Measurements from ENCODE around the gene TTC4.

TTC4 gene

DNA sequence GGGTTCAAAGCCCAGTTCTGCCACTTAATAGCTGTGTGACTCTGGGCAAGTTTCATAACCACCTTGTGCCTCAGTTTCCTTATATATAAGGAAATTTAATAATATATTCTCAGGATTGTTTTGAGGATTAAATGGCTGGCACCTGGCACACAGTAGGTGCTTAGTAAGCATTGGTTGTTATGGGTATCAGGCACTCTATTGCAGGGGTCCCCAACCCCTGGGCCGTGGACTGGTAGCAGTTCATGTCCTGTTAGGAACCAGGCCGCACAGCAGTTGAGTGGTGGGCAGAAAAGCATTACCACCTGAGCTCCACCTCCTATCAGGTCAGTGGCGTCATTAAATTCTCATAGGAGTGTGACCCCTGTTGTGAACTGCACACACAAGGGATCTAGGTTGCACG is 30.2 kb downstream of the TTC4 start:
- no peaks in the 10 kb centered on the region for H4K20me1 ChIP-seq (ENCODE audit: insufficient read depth, low read length)
- H3K4me1 ChIP-seq (ENCODE audit: low read length), result no peaks in the 10 kb centered on the region
- no peak overlapping the region for H3K4me2 ChIP-seq (ENCODE audit: low read depth, low read length)
- H3K9me2 ChIP-seq (replicated peaks; ENCODE audit: insufficient read depth, low read length), result no peaks in the 10 kb centered on the region
- no peak overlapping the region for H3K4me3 ChIP-seq (ENCODE audit: low read length)
- H3K36me3 ChIP-seq (replicated peaks; ENCODE audit: insufficient read depth, low read length), result 0 out of 2 replicates have a peak, but pooled peaks cover 4% of the 10 kb centered on the region
- TF ChIP-seq EZH2phosphoT487 (IDR thresholded peaks at IDR 0.05; ENCODE audit: low read length), result no peak
- TF ChIP-seq, protein P1, sequence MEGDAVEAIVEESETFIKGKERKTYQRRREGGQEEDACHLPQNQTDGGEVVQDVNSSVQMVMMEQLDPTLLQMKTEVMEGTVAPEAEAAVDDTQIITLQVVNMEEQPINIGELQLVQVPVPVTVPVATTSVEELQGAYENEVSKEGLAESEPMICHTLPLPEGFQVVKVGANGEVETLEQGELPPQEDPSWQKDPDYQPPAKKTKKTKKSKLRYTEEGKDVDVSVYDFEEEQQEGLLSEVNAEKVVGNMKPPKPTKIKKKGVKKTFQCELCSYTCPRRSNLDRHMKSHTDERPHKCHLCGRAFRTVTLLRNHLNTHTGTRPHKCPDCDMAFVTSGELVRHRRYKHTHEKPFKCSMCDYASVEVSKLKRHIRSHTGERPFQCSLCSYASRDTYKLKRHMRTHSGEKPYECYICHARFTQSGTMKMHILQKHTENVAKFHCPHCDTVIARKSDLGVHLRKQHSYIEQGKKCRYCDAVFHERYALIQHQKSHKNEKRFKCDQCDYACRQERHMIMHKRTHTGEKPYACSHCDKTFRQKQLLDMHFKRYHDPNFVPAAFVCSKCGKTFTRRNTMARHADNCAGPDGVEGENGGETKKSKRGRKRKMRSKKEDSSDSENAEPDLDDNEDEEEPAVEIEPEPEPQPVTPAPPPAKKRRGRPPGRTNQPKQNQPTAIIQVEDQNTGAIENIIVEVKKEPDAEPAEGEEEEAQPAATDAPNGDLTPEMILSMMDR (IDR thresholded peaks at IDR 0.05; ENCODE audit: low read length), result no peak
- TF ChIP-seq EZH2 (optimal IDR thresholded peaks at IDR 0.05; ENCODE audit: low read depth, low read length), result no peak
- no peak overlapping the region for H3K9ac ChIP-seq (ENCODE audit: low read length)
- no peaks in the 10 kb centered on the region for H3F3A ChIP-seq (ENCODE audit: insufficient read depth, low read length)
- H3K9me3 ChIP-seq (replicated peaks; ENCODE audit: insufficient read depth, low read length), result no peaks in the 10 kb centered on the region
- no peaks in the 10 kb centered on the region for H3K27me3 ChIP-seq (replicated peaks; ENCODE audit: insufficient read depth, low read length)
- H3K27ac ChIP-seq (ENCODE audit: low read length), result no peak overlapping the region
- no peak overlapping the region for H2AFZ ChIP-seq (ENCODE audit: low read length)
- no peaks in the 10 kb centered on the region for H3K79me2 ChIP-seq (ENCODE audit: low read length)
- no peak for DNase-seq

DNA sequence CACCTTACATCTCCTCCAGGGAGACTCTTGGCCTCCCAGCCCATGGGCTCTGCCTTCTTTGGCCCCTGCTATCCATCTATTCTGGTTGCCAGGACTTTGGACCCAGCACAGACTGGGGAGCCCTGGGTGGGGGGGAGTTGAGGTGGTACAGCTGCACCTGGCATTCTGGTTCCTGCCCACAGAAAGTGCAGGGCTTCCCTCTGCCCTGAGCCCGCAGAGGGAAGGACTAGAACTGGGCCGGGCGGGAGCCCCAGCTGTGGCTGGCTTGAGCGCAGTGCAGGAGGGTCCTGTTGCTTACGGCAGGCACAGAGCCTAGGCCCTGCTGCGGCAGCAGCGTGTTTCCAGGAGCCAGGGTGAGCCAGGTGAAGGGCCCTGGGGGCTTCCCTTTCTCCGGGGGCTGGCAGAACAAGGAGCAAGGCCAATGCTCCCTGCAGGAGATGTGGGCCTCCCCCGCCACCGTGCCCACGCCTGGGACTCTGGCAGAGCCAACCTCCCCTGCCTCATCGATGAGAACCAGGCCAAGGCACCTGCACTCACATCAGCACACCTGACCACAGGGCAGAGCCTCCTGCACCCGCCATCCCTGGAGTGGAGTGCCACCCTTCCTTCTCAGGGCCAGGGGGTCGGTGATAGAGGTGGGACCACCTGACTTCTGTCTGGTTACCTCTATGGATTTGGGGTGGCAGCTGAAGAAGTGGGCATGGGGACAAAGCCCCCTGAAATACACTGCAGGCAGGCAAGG is 32.6 kb downstream of the TTC4 start:
- no peaks in the 10 kb centered on the region for H3K4me1 ChIP-seq (ENCODE audit: low read length)
- no peak overlapping the region for H2AFZ ChIP-seq (ENCODE audit: low read length)

GRCh38 chr1:54750596-54750995 is 34.9 kb downstream of the TTC4 start:
- H2AFZ ChIP-seq (ENCODE audit: low read length), result no peak overlapping the region
- no peaks in the 10 kb centered on the region for H3K36me3 ChIP-seq (replicated peaks; ENCODE audit: insufficient read depth, low read length)
- no peaks in the 10 kb centered on the region for H3K9me3 ChIP-seq (replicated peaks; ENCODE audit: insufficient read depth, low read length)
- DNase-seq, result no peak
- H3K4me2 ChIP-seq (ENCODE audit: low read depth, low read length), result no peak overlapping the region
- H3K4me1 ChIP-seq (ENCODE audit: low read length), result no peaks in the 10 kb centered on the region
- no peaks in the 10 kb centered on the region for H3F3A ChIP-seq (ENCODE audit: insufficient read depth, low read length)
- TF ChIP-seq EZH2phosphoT487 (IDR thresholded peaks at IDR 0.05; ENCODE audit: low read length), result no peak
- TF ChIP-seq, protein P1 (IDR thresholded peaks at IDR 0.05; ENCODE audit: low read length), result no peak
- no peaks in the 10 kb centered on the region for H3K9me2 ChIP-seq (replicated peaks; ENCODE audit: insufficient read depth, low read length)
- H3K79me2 ChIP-seq (ENCODE audit: low read length), result no peaks in the 10 kb centered on the region
- no peaks in the 10 kb centered on the region for H3K27me3 ChIP-seq (replicated peaks; ENCODE audit: insufficient read depth, low read length)
- no peak overlapping the region for H3K4me3 ChIP-seq (ENCODE audit: low read length)
- H4K20me1 ChIP-seq (ENCODE audit: insufficient read depth, low read length), result no peaks in the 10 kb centered on the region
- no peak overlapping the region for H3K27ac ChIP-seq (ENCODE audit: low read length)
- H3K9ac ChIP-seq (ENCODE audit: low read length), result no peak overlapping the region

More for the DNA sequence above, 32.6 kb downstream of the TTC4 start:
- Histone ChIP-seq H3K4me2 (ENCODE audit: low read depth, low read length) (no peak overlapping the region), H3K9me2 (replicated peaks; ENCODE audit: insufficient read depth, low read length) (no peaks in the 10 kb centered on the region), H3K36me3 (replicated peaks; ENCODE audit: insufficient read depth, low read length) (no peaks in the 10 kb centered on the region), H3K9ac (ENCODE audit: low read length) (no peak overlapping the region), H3K27me3 (replicated peaks; ENCODE audit: insufficient read depth, low read length) (no peaks in the 10 kb centered on the region), H4K20me1 (ENCODE audit: insufficient read depth, low read length) (no peaks in the 10 kb centered on the region), H3K27ac (ENCODE audit: low read length) (no peak overlapping the region), H3K9me3 (replicated peaks; ENCODE audit: insufficient read depth, low read length) (no peaks in the 10 kb centered on the region), H3K4me3 (ENCODE audit: low read length) (no peak overlapping the region), H3F3A (ENCODE audit: insufficient read depth, low read length) (no peaks in the 10 kb centered on the region), H3K79me2 (ENCODE audit: low read length) (no peaks in the 10 kb centered on the region)
- DNase-seq, result no peak
- TF ChIP-seq, protein P1 (IDR thresholded peaks at IDR 0.05; ENCODE audit: low read length), result no peak
- TF ChIP-seq EZH2 (optimal IDR thresholded peaks at IDR 0.05; ENCODE audit: low read depth, low read length) (no peak), EZH2phosphoT487 (IDR thresholded peaks at IDR 0.05; ENCODE audit: low read length) (no peak)

Data from MM.1S (cell line).